Neuron (in vitro differentiated cells): ENCODE results near the gene SLC39A7.

Source experiments
- H2AFZ ChIP-seq: one replicate; pipeline ENCODE4 v1.6.1; 2013; ENCODE audit warnings: low read depth, mild to moderate bottlenecking, inconsistent platforms, low read length, moderate library complexity
- H3K27me3 ChIP-seq: one replicate; pipeline ENCODE4 v1.6.1; 2013; ENCODE audit warnings: low read length; ENCODE audit not compliant: insufficient read depth
- H3K36me3 ChIP-seq: one replicate; pipeline ENCODE4 v1.6.1; 2013; ENCODE audit warnings: low read length; ENCODE audit not compliant: insufficient read depth
- H3K4me1 ChIP-seq: one replicate; pipeline ENCODE4 v1.6.1; 2013; ENCODE audit warnings: low read length; ENCODE audit not compliant: insufficient read depth
- H3K4me3 ChIP-seq: 2 replicates; pipeline ENCODE4 v1.5.1; 2013; ENCODE audit warnings: mild to moderate bottlenecking, low read length, moderate library complexity
- H3K9me3 ChIP-seq: one replicate; pipeline ENCODE4 v1.6.1; 2013; ENCODE audit warnings: low read length

The SLC39A7 gene

DNA sequence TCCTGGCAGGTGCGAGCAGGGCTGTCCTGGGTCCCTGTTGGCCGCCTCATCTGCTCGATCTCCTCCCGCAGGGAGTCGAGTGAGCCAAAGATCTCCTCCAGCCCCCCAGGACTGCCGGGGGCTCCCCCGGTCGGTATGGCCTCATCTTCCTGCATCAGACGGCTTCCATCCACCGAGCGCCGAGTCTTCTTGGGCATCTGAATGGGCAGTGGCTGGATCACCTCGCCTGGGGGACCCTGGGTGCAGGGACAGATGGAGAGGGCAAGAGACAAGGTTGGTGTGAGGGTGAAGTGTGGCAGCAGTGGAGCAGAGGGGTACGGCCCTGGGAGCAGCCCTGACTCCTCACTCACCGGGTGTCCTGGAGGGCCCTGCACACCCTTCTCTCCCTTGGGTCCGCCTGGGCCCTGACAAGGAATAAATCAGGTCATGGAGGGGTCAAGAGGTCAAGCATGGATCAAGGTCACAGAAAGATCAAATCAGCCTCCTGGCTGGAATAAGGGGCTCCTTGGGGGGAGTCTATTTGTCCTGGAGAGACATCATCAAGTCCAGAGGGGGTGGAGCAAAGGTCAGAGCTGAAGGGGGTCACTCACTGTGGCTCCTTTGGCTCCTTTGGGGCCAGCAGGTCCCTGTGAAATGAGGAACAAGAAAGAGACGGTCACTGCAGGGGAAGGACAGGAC is 34.9 kb upstream of the SLC39A7 start:
- Histone ChIP-seq H3K27me3 (no peaks in the 10 kb centered on the region), H3K4me1 (no peaks in the 10 kb centered on the region), H3K36me3 (no peaks in the 10 kb centered on the region), H3K9me3 (no peaks in the 10 kb centered on the region), H3K4me3 (no peak overlapping the region), H2AFZ (no peak overlapping the region)

DNA sequence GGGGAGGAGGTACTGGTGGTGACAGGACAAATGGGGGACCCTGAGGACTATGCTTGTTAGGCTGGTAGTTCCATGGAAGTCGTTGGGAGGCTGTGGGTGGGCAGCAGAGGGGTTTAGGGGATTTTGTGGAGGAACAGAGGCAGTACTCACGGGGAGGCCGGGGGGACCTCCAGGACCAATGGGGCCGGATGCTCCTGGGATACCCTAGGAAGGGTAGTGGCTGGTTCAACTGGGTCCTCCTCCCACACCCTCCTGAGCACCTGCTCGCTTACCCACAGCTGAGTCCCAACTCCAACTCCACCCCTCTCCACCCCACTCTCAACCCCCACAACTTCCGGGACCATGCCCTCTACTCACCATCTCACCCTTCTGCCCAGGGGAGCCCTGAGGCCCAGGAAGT is 34.3 kb upstream of the SLC39A7 start:
- no peak overlapping the region for H2AFZ ChIP-seq

DNA sequence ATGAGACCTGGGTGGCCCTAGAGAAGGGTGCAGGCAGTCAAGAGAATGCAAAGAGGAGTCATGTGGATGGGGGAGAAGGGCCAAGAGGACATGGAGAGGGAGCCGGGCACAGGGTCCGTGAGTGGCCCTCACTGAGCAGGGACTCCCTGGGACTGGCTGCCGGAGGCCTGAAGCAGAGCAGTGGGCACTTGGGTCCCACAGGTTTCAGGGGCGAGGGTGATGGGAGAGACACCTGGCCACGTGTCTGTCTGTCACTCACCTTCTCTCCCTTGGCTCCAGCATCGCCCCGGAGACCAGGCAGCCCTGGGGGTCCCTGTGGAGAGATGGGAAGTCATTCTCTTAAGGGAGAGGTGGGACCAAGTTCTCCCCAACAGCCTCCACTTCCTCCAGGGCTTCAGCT is 33.9 kb upstream of the SLC39A7 start:
- Histone ChIP-seq H3K4me1 (no peaks in the 10 kb centered on the region), H3K27me3 (no peaks in the 10 kb centered on the region), H3K4me3 (no peak overlapping the region), H3K9me3 (no peaks in the 10 kb centered on the region), H3K36me3 (no peaks in the 10 kb centered on the region), H2AFZ (no peak overlapping the region)

More for the DNA sequence above, 34.3 kb upstream of the SLC39A7 start:
- Histone ChIP-seq H3K27me3 (no peaks in the 10 kb centered on the region), H3K9me3 (no peaks in the 10 kb centered on the region), H3K4me1 (no peaks in the 10 kb centered on the region), H3K36me3 (no peaks in the 10 kb centered on the region), H3K4me3 (no peak overlapping the region)

DNA sequence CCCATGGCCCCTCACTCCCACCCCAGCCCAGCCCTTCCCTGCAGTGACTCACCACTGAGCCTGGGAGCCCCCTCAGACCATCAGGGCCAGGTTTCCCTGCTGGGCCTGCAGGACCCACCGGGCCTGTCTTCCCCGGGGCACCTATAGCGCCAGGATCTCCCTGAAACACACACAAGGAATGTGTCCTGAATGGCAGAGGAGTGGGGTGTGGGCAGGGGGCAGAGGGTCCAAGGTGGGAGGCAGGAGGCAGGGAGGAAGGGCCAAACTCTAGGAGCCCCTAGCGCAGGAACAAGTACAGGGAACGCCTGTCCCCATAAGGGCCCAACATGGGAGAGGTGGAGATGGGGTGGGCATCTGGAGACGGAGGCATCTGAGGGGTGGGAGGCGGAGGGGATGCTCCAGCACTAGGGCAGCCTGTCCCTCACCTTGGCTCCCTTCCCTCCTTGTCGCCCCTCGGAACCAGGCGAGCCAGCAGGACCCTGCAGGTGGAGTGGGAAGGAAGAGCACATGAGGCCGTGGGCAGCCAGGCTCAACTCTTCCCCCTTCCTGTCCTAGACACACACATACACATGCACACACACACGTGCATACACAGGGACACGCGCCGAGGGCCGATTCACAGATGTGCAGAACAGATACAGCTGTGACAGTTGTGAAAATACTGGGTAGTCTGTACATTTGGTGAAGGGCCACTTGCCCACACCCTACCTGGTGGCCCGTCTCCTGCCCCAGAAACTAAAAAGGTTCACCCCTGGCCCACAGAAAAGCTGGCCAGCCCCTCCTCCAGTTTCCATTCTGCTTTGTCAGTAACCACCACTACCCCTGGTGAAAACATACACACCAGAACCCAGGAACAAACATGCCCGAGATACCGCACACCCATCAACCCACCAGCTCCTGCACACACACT is 33.0 kb upstream of the SLC39A7 start:
- H3K9me3 ChIP-seq = no peaks in the 10 kb centered on the region
- no peak overlapping the region for H3K4me3 ChIP-seq
- no peak overlapping the region for H2AFZ ChIP-seq
- H3K27me3 ChIP-seq = no peaks in the 10 kb centered on the region
- H3K4me1 ChIP-seq = no peaks in the 10 kb centered on the region
- no peaks in the 10 kb centered on the region for H3K36me3 ChIP-seq

DNA sequence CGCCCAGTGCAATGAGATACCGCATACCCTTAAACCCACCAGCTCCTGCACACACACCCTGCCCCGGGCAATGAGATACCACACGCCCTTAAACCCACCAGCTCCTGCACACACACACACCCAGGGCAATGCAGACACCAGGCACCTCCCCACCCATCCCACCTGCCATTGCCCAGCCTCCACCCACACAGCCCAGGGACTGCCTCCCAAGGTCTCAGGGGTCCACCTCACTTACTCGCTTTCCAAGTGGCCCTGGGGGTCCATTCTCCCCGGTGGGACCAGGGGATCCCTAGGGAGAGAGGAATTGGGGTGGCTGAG is 32.4 kb upstream of the SLC39A7 start:
- H2AFZ ChIP-seq = no peak overlapping the region
- H3K36me3 ChIP-seq = no peaks in the 10 kb centered on the region
- H3K4me3 ChIP-seq = no peak overlapping the region
- no peaks in the 10 kb centered on the region for H3K27me3 ChIP-seq
- H3K4me1 ChIP-seq = no peaks in the 10 kb centered on the region
- H3K9me3 ChIP-seq = no peaks in the 10 kb centered on the region

DNA sequence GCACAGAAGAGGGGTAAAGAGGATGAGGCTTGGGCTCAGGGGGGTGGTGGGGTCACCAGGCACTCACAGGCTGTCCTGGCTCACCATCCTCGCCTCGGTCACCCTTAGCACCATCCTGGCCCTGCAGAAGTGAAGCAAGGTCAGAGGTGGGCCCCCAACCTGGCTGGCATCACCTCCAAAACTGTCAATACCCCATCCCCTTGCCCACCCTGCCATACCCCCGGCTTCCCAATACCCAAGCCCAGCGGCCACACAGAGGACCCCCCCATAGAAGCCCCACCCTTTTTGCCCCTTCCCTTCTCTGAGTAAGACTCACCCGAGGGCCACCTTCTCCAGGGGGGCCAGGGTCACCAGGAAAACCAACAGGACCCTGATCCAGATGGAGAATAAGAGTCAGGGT is 32.0 kb upstream of the SLC39A7 start:
- Histone ChIP-seq H3K36me3 (no peaks in the 10 kb centered on the region), H3K4me1 (no peaks in the 10 kb centered on the region), H2AFZ (no peak overlapping the region), H3K9me3 (no peaks in the 10 kb centered on the region), H3K27me3 (no peaks in the 10 kb centered on the region), H3K4me3 (no peak overlapping the region)

DNA sequence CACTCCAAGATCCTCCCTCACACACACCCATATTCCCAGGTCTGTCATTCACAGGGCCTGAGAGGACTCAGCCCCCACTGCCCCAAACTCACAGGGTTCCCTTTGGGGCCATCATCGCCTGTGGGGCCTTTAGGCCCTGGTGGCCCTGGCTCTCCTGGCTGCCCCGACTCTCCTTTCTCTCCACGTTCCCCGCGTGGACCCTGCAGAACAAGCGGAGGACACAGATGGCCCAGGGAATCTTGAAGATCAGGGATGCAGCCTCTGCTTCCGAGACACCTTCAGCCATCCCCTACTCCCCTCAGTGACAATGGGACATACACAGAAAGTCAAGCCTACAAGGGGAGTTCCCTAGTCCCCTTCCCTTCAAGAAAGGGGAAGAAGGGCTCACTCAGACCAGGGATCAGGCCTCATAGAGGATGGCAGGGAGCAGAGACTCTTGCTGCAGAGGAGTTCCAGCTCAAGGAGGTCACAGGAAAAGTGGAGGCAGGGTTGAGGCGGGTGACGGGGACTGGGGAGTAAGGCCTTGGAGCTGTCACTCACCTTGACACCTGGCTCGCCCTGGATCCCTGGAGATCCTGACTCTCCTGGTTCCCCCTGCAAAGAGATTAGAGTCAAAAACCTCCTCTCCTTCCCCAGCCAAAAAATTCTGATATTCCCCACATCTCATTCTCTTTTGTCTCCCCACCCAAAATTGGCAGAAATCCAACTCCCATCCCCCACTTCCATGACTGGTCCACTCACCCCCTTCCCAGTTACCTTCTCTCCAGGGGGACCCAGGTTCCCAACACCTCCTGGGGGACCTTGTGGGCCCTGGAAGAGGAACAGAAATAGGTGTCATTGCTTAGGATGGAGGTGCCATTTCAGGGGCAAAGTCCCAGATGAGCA is 31.1 kb upstream of the SLC39A7 start:
- no peak overlapping the region for H2AFZ ChIP-seq
- H3K27me3 ChIP-seq = no peaks in the 10 kb centered on the region
- H3K4me3 ChIP-seq = no peak overlapping the region
- no peaks in the 10 kb centered on the region for H3K9me3 ChIP-seq
- no peaks in the 10 kb centered on the region for H3K4me1 ChIP-seq
- H3K36me3 ChIP-seq = no peaks in the 10 kb centered on the region

DNA sequence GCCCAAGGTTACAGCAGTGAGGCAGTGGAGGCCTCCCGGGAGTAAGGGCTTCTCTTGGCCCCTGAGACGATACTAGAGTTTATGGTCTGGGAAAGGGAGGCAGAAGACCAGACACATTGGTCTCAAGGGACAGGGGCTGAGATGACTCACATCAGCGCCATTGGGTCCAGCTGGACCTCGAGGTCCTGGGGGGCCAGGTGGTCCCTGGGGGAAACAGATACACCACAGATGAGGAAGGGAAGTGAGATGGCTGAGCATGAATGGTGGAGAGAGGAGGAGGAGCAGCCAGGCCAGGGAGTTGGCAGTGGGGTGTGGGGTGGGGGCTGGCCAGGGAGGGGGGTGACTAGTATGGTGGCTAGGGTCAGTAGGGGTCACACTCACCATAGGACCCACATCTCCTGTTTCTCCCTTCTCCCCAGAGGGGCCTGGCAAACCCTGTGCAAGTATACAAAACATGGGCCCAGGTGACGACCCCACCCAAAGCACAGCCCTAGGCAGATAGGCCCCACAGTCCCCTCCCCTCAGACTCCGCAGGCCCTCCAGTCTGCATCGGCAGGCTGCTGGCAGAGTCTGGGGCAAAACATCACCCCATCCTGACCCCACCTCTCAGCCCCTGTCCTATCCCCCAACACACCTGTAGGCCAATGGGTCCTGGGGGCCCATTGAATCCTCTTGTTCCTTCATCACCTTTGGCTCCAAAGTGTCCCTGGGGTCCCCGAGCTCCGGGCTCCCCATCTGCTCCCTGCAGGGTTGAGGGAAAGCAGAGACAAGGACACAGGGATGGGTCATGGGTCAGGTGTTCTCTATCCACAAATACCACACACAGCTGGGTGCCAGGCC is 30.3 kb upstream of the SLC39A7 start:
- H3K36me3 ChIP-seq = no peaks in the 10 kb centered on the region
- no peak overlapping the region for H3K4me3 ChIP-seq
- no peak overlapping the region for H2AFZ ChIP-seq
- no peaks in the 10 kb centered on the region for H3K4me1 ChIP-seq
- H3K9me3 ChIP-seq = no peaks in the 10 kb centered on the region
- H3K27me3 ChIP-seq = no peaks in the 10 kb centered on the region

DNA sequence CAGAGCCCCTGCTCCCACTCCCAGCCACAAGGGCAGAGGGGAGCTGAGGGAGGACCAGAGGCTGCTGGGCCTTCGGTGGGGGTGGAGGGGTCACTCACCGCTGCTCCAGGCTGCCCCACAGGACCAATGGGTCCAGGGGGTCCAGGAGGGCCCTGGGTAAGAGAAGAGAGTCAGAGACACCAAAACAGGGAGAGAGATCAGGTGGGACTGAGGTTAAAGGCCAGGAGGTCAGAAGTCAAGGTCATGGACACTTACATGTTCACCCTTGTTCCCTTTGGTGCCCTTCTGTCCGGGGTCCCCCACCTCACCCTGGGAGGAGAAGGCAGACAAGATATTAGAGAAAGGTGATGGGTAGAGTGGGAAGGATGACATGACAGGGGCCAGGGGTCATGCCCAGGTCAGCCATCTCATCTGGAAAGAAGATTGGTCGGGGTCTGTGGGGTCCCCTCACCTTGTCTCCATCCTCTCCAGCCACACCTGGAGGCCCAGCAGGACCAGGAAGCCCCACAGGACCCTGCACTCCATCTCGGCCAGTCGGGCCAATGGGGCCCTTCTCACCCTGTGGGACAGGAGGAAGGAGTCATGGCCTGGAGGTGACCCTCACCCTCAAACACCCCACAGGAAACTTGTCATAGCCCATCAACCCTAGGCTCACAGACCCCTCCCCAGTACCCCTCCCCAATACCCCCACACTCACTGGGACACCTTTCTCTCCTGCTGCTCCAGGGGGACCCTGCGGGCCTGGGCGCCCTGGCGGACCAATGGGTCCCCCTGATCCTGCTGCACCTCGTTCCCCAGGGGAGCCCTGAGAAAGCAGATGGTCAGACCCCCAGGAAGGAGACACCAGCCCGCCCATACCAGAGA is 29.4 kb upstream of the SLC39A7 start:
- no peaks in the 10 kb centered on the region for H3K4me1 ChIP-seq
- H3K36me3 ChIP-seq = no peaks in the 10 kb centered on the region
- H3K4me3 ChIP-seq = no peak overlapping the region
- no peak overlapping the region for H2AFZ ChIP-seq
- no peaks in the 10 kb centered on the region for H3K27me3 ChIP-seq
- H3K9me3 ChIP-seq = no peaks in the 10 kb centered on the region

DNA sequence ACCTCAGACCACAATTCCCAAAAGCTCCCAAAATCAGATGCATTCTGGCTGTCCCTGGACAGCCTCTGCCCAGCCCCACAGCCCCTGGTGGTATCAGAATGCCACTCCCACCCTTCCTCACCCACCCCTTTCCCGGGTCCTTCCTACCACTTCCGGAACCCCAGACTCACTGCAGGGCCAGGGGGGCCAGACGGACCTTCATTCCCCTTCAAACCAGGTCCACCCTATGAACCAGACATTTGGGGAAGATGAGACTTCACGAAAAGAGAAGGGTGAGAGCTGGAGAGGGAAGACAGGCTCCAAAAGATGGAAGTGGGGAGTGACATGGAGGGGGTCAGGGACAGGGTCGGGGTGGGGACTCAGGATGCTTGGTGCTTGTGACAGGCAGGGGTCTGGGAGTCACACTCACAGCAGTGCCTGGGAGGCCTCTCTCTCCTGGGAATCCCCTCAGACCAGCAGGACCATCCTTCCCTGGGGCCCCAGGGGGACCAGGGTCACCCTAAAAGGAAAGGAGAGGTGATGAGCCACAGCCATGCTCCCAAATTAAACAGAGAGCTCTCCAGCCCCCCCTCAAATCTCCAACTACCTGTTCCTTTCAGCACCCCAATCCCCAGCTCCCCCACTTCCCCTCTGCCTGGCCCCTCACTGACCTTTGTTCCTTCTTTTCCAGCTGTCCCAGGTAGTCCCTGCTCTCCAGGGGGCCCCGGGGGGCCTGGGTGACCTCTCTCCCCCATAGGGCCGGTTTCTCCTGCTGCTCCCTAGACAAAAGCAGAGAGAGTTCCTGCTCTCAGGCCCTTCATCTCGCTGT is 28.6 kb upstream of the SLC39A7 start:
- Histone ChIP-seq H3K36me3 (no peaks in the 10 kb centered on the region), H3K4me3 (no peak overlapping the region), H3K4me1 (no peaks in the 10 kb centered on the region), H2AFZ (no peak overlapping the region), H3K9me3 (no peaks in the 10 kb centered on the region), H3K27me3 (no peaks in the 10 kb centered on the region)

DNA sequence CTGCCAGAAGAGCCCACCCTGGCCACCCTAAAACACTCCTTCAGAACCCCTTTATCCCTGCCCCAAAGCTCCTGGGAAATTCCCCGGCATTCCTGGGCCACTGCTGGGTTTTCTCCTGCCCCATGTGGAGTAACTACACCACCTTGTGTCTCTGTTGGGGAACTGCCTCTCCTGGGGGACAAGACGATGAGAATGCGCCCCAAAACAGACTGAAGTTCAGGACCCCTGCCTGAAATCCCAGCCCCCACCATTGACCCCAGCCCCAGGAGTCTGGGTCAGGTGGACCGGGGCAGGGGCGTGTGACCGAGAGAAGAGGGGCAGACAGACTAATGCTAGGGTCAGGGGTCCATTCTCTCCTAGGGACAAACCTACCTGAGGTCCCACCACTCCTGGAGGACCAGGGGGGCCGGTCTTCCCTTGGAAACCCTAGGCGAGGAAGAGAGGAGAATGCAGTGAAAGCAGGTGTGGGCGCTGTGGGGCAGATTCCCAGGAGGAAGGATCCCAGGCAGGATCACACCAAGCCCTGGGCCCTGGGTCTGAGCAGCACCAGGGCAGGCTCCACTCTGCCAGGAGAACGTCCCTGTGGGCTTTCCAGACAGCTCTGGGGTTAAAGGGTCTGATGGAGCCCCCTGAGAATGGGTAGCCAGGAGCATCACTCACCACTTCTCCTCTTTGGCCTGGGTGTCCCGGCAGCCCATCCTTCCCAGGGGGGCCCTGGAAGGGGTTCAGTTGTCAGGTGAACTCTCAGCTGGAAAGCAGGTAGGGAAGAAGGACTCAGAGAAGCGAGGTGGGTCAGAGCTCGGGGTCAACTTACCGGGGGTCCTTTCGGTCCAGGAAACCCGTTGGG is 27.8 kb upstream of the SLC39A7 start:
- no peak overlapping the region for H3K4me3 ChIP-seq

More for the DNA sequence above, 27.8 kb upstream of the SLC39A7 start:
- Histone ChIP-seq H3K9me3 (no peaks in the 10 kb centered on the region), H3K4me1 (no peaks in the 10 kb centered on the region), H2AFZ (no peak overlapping the region), H3K27me3 (no peaks in the 10 kb centered on the region), H3K36me3 (no peaks in the 10 kb centered on the region)
